Transverse colon (tissue), 3 donors: ENCODE measurements around the gene CHN1.

ENCODE experiments used
- POLR2A ChIP-seq: fragments of 450-650 bp; IDR thresholded peaks from one replicate; pipeline ENCODE4 v1.6.1; 2016; ENCODE audit warnings: antibody characterized with exemption, mild to moderate bottlenecking, moderate library complexity
- TF ChIP-seq, protein P1 (sequence below), 5 experiments: fragments of 200-600 bp in 3 of 5; fragments of 450-650 bp in 2 of 5; sonication (generic) in 3 of 5; IDR thresholded peaks; 1 replicate in 2 of 5; 2 replicates in 3 of 5; pipeline ENCODE4 v1.5.1; 2016 to 2017; ENCODE audit warnings: antibody characterized with exemption in 5 of 5, inconsistent platforms in 3 of 5, mild to moderate bottlenecking in 2 of 5, moderate library complexity in 1 of 5

DNA sequence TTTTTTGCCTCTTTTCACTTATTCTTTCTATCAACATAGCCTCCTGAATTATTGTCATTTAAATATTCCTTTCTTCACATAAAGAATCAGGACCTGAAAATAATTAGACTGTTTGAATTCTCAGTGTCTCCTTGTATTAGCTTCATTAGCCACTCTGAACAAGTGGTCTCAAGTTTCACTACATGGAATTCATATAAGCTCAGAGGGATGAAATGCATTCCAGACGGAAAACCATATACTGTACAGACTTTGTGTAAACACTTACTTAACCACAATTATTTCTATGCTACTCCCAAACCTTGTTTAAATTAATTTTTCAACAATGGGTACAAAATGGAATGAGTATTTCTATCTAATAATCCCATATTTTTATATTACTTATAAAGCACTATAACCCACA is 53.4 kb downstream of the CHN1 start:
- TF ChIP-seq, protein P1, sequence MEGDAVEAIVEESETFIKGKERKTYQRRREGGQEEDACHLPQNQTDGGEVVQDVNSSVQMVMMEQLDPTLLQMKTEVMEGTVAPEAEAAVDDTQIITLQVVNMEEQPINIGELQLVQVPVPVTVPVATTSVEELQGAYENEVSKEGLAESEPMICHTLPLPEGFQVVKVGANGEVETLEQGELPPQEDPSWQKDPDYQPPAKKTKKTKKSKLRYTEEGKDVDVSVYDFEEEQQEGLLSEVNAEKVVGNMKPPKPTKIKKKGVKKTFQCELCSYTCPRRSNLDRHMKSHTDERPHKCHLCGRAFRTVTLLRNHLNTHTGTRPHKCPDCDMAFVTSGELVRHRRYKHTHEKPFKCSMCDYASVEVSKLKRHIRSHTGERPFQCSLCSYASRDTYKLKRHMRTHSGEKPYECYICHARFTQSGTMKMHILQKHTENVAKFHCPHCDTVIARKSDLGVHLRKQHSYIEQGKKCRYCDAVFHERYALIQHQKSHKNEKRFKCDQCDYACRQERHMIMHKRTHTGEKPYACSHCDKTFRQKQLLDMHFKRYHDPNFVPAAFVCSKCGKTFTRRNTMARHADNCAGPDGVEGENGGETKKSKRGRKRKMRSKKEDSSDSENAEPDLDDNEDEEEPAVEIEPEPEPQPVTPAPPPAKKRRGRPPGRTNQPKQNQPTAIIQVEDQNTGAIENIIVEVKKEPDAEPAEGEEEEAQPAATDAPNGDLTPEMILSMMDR (IDR thresholded peaks at IDR 0.05) = no peak
- TF ChIP-seq POLR2A = no peak
